AG04449 (cell line): Measurements from ENCODE around the gene MISP3.

Source experiments
- CTCF ChIA-PET: fragments of 350-600 bp; formaldehyde crosslinking; extraction: SDS; loops from one replicate; lab custom pipeline; 2021; ENCODE audit warnings: antibody characterized with exemption; lab: Yijun Ruan, JAX
- POLR2A ChIA-PET: fragments of 400-600, 350-600 bp; formaldehyde crosslinking; extraction: SDS; loops from one replicate; lab custom pipeline; 2020; ENCODE audit warnings: antibody characterized with exemption, inconsistent platforms; lab: Yijun Ruan, JAX
- DNase-seq: peaks from one replicate; pipeline ENCODE4 v3.0.0-alpha.2; 2010; ENCODE audit warnings: low read depth, low spot score
- H3K4me3 ChIP-seq: 2 replicates; pipeline ENCODE4 v1.5.1; 2011; ENCODE audit warnings: low read depth, mild to moderate bottlenecking, control low read depth, low read length
- CTCF ChIP-seq: IDR thresholded peaks from one replicate; pipeline ENCODE4 v1.5.1; 2011; ENCODE audit warnings: mild to moderate bottlenecking, moderate library complexity, low read length, control low read depth, inconsistent platforms; ENCODE audit not compliant: insufficient read depth; ENCODE audit errors: missing control alignments

Gene MISP3

GRCh38 chr19:14090509-14091080, 18.0 kb downstream of the MISP3 start, which contains the start of gene SAMD1:
SAMD1 (minus strand) TSS chr19:14090751.
- no peak for DNase-seq
- peak within 1 kb of the TSS; percentile 79 for H3K4me3 ChIP-seq
- POLR2A ChIA-PET, result no interaction called here
- CTCF ChIA-PET, result interaction anchor here (1.0 to 2.2 kb wide), 6 partner anchors 9 to 215 kb away, joined by 3 to 9 read pairs (median 5); partner anchors contain the start of gene NANOS3
- no peak for TF ChIP-seq CTCF

- CTCF ChIA-PET, result interaction anchor here (1.1 to 2.5 kb wide), 4 partner anchors 15 to 45 kb away, joined by 3 to 7 read pairs (median 5); partner anchors contain the start of gene ASF1B
- peak overlapping the region; percentile 79 for H3K4me3 ChIP-seq
- TF ChIP-seq CTCF, result peak; percentile 7
- POLR2A ChIA-PET, result interaction anchor here (1.1 to 1.2 kb wide), 2 partner anchors 26 to 45 kb away, joined by 3 read pairs; partner anchors contain the start of genes ASF1B and PRKACA
- no peak for DNase-seq
These were observed 18.7 kb downstream of the MISP3 start for GRCh38 chr19:14091081-14091812.

GRCh38 chr19:14091813-14092462, 19.4 kb downstream of the MISP3 start:
- peak overlapping the region; percentile 79 for H3K4me3 ChIP-seq
- ChIA-PET POLR2A (interaction anchor here (1.1 to 1.2 kb wide), 2 partner anchors 26 to 45 kb away, joined by 3 read pairs; partner anchors contain the start of genes ASF1B and PRKACA), CTCF (interaction anchor here (1.1 to 2.5 kb wide), 4 partner anchors 16 to 44 kb away, joined by 3 to 7 read pairs (median 5); partner anchors contain the start of gene ASF1B)
- no peak for DNase-seq
- no peak for TF ChIP-seq CTCF

GRCh38 chr19:14093117-14093823, 20.7 kb downstream of the MISP3 start:
- CTCF ChIA-PET, result interaction anchor here (1.0 to 2.5 kb wide), 4 partner anchors 21 to 34 kb away, joined by 3 to 15 read pairs (median 6); partner anchors contain the start of gene MISP3
- no peak for TF ChIP-seq CTCF
- H3K4me3 ChIP-seq, result no peak overlapping the region
- DNase-seq, result no peak
- POLR2A ChIA-PET, result no interaction called here

GRCh38 chr19:14094854-14095253, 22.3 kb downstream of the MISP3 start:
- H3K4me3 ChIP-seq, result no peak overlapping the region
- DNase-seq, result no peak
- CTCF ChIA-PET, result interaction anchor here (2.0 to 2.1 kb wide), 2 partner anchors 22 to 36 kb away, joined by 5 to 15 read pairs; partner anchors contain the start of gene MISP3
- no peak for TF ChIP-seq CTCF
- POLR2A ChIA-PET, result no interaction called here
